ENCODE data around the gene ELK3. TPM values are rescaled to one million over a fixed set of nuclear protein-coding genes. Genes with fewer than 3 reads are reported as not detected.

The ELK3 gene
- polyA plus RNA-seq, 1 of the 3 experiments (the other 2 are of a cell fraction), result 33.8 TPM

GRCh38 chr12:96204381-96204780, 10.2 kb downstream of the ELK3 start:
- Histone ChIP-seq H3K4me1 (ENCODE audit: control insufficient read depth in 1 of 2, insufficient read depth in 2 of 2, low read depth in 1 of 2, low read length in 1 of 2) (peaks cover 0 to 36% of the 10 kb centered on the region in 2 experiments; a peak in 2 of 4 replicates), H4K20me1 (ENCODE audit: insufficient read depth) (peaks cover 60% of the 10 kb centered on the region), H3K27me3 (ENCODE audit: insufficient read depth) (no peaks in the 10 kb centered on the region), H2AFZ (ENCODE audit: low read depth) (no peak overlapping the region), H3K36me3 (replicated peaks in 1 of 2; ENCODE audit: control insufficient read depth in 1 of 2, insufficient read depth in 2 of 2, low read length in 1 of 2) (peaks cover 0 to 3% of the 10 kb centered on the region in 2 experiments), H3K27ac (ENCODE audit: low read depth in 2 of 2, low read length in 1 of 2) (no peak overlapping the region), H3K9me3 (no peaks in the 10 kb centered on the region), H3K4me2 (no peak overlapping the region), H3K9me2 (no peaks in the 10 kb centered on the region), H3K4me3 (ENCODE audit: low read depth in 2 of 2, low read length in 1 of 2) (no peak overlapping the region), H3K79me2 (ENCODE audit: insufficient read depth) (peaks cover 100% of the 10 kb centered on the region), H3K9ac (no peak overlapping the region), H3F3A (replicated peaks; ENCODE audit: insufficient read depth) (peaks cover 8% of the 10 kb centered on the region)
- ChIA-PET CTCF (interaction anchor here (4.5 kb wide), 1 partner anchor 10 kb away, joined by 22 read pairs; no protein-coding TSS in a partner anchor), POLR2A (no interaction called here)
- no peak for DNase-seq
- 93% methylated on average over 5 of the region's 5 CpGs for WGBS (ENCODE audit: low lambda C conversion rate)
- TF ChIP-seq, protein P1, sequence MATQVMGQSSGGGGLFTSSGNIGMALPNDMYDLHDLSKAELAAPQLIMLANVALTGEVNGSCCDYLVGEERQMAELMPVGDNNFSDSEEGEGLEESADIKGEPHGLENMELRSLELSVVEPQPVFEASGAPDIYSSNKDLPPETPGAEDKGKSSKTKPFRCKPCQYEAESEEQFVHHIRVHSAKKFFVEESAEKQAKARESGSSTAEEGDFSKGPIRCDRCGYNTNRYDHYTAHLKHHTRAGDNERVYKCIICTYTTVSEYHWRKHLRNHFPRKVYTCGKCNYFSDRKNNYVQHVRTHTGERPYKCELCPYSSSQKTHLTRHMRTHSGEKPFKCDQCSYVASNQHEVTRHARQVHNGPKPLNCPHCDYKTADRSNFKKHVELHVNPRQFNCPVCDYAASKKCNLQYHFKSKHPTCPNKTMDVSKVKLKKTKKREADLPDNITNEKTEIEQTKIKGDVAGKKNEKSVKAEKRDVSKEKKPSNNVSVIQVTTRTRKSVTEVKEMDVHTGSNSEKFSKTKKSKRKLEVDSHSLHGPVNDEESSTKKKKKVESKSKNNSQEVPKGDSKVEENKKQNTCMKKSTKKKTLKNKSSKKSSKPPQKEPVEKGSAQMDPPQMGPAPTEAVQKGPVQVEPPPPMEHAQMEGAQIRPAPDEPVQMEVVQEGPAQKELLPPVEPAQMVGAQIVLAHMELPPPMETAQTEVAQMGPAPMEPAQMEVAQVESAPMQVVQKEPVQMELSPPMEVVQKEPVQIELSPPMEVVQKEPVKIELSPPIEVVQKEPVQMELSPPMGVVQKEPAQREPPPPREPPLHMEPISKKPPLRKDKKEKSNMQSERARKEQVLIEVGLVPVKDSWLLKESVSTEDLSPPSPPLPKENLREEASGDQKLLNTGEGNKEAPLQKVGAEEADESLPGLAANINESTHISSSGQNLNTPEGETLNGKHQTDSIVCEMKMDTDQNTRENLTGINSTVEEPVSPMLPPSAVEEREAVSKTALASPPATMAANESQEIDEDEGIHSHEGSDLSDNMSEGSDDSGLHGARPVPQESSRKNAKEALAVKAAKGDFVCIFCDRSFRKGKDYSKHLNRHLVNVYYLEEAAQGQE (IDR thresholded peaks at IDR 0.05; ENCODE audit: low read depth, low read length), result no peak
- no peak for TF ChIP-seq JUND (IDR thresholded peaks at IDR 0.05)
- TF ChIP-seq, protein P2, sequence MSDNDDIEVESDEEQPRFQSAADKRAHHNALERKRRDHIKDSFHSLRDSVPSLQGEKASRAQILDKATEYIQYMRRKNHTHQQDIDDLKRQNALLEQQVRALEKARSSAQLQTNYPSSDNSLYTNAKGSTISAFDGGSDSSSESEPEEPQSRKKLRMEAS (IDR thresholded peaks at IDR 0.05; ENCODE audit: low read depth), result no peak
- no peak for TF ChIP-seq CTCF (IDR thresholded peaks at IDR 0.05)

- Histone ChIP-seq H3K4me3 (ENCODE audit: low read depth in 2 of 2, low read length in 1 of 2) (no peak overlapping the region), H3K9me2 (no peaks in the 10 kb centered on the region), H3K4me2 (no peak overlapping the region), H3K36me3 (replicated peaks in 1 of 2; ENCODE audit: control insufficient read depth in 1 of 2, insufficient read depth in 2 of 2, low read length in 1 of 2) (peaks cover 0 to 3% of the 10 kb centered on the region in 2 experiments), H3K4me1 (ENCODE audit: control insufficient read depth in 1 of 2, insufficient read depth in 2 of 2, low read depth in 1 of 2, low read length in 1 of 2) (peaks cover 0 to 30% of the 10 kb centered on the region in 2 experiments; a peak in 2 of 4 replicates), H3K27ac (ENCODE audit: low read depth in 2 of 2, low read length in 1 of 2) (no peak overlapping the region), H2AFZ (ENCODE audit: low read depth) (no peak overlapping the region), H3K79me2 (ENCODE audit: insufficient read depth) (peaks cover 100% of the 10 kb centered on the region), H4K20me1 (ENCODE audit: insufficient read depth) (peaks cover 74% of the 10 kb centered on the region), H3F3A (replicated peaks; ENCODE audit: insufficient read depth) (no peaks in the 10 kb centered on the region), H3K9me3 (no peaks in the 10 kb centered on the region), H3K27me3 (ENCODE audit: insufficient read depth) (no peaks in the 10 kb centered on the region), H3K9ac (no peak overlapping the region)
- CTCF ChIA-PET, result interaction anchor here (4.5 kb wide), 1 partner anchor 9 kb away, joined by 22 read pairs; no protein-coding TSS in a partner anchor
- POLR2A ChIA-PET, result no interaction called here
- TF ChIP-seq GATA2 (CRISPR knock-in tag; IDR thresholded peaks at IDR 0.05) (no peak), SMC3 (IDR thresholded peaks at IDR 0.05; ENCODE audit: low read depth, low read length) (no peak), GABPA (IDR thresholded peaks at IDR 0.05; ENCODE audit: low read depth) (no peak), EZH2phosphoT487 (IDR thresholded peaks at IDR 0.05; ENCODE audit: borderline replicate concordance, low read depth) (no peak), FOXM1 (IDR thresholded peaks at IDR 0.05; ENCODE audit: low read depth) (no peak), MEF2A (IDR thresholded peaks at IDR 0.05; ENCODE audit: borderline replicate concordance, low read depth) (no peak)
- 93% methylated on average over 3 of the region's 3 CpGs for WGBS (ENCODE audit: low lambda C conversion rate)
- no peak for DNase-seq
These were observed 11.7 kb downstream of the ELK3 start for GRCh38 chr12:96205908-96206307.

Data from SK-N-SH (cell line).